ENCODE results near the gene MRPL42. TPM values are rescaled to one million over a fixed set of nuclear protein-coding genes. Genes with fewer than 3 reads are reported as not detected.

The MRPL42 gene
- polyA plus RNA-seq, 1 donor (not counting 4 experiments of a cell fraction or from before 2014, with no cell fraction given), result 110 TPM

DNA sequence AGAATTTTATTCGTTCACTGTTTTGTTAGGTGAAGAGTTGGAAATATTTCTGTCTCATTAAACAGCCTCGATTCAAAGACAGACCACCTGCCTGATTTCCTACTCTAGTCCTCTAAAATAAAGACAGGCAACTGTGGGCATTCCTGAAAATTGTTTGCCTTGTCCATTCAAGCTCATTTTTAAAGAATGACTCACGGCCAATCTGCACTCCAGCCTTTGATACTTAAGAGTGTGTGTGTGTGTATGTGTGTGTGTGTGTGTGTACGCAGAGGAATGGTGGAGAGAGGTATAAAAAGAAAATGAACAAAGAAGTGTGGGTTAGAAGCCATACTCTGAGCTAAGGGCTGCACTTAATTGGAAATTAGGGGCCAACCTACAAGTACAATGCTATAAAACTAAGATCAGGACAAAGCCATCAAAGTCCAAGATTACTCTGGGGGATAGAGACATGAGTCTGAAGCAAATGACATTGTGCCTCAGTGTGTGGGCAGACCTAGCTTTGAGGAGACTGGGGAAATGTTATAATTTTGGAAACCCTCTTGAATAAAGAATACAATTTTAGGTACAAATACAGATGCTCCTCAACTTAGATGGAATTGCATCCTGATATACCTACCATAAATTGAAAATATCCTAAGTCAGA is 59.6 kb downstream of the MRPL42 start:
- no peak for TF ChIP-seq EZH2 (IDR thresholded peaks at IDR 0.05; ENCODE audit: low read length)
- TF ChIP-seq, protein P1, sequence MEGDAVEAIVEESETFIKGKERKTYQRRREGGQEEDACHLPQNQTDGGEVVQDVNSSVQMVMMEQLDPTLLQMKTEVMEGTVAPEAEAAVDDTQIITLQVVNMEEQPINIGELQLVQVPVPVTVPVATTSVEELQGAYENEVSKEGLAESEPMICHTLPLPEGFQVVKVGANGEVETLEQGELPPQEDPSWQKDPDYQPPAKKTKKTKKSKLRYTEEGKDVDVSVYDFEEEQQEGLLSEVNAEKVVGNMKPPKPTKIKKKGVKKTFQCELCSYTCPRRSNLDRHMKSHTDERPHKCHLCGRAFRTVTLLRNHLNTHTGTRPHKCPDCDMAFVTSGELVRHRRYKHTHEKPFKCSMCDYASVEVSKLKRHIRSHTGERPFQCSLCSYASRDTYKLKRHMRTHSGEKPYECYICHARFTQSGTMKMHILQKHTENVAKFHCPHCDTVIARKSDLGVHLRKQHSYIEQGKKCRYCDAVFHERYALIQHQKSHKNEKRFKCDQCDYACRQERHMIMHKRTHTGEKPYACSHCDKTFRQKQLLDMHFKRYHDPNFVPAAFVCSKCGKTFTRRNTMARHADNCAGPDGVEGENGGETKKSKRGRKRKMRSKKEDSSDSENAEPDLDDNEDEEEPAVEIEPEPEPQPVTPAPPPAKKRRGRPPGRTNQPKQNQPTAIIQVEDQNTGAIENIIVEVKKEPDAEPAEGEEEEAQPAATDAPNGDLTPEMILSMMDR (optimal IDR thresholded peaks at IDR 0.05 in 1 of 3, IDR thresholded peaks at IDR 0.05 in 1 of 3, conservative IDR thresholded peaks at IDR 0.05 in 1 of 3; ENCODE audit: extremely low read depth in 1 of 3, insufficient read depth in 2 of 3, low read length in 3 of 3), result no peak
- peaks cover 3% of the 10 kb centered on the region for H3K27me3 ChIP-seq (ENCODE audit: control insufficient read depth, extremely low read depth, insufficient read depth, low read length)
- H3K27ac ChIP-seq (ENCODE audit: control insufficient read depth, insufficient read depth, low read length), result no peak overlapping the region
- H3K4me3 ChIP-seq (ENCODE audit: control insufficient read depth in 2 of 3, extremely low read depth in 1 of 3, insufficient read depth in 2 of 3, low read depth in 1 of 3, low read length in 3 of 3), result no peak overlapping the region
- DNase-seq (ENCODE audit: low read depth, low spot score) (no peak), FAIRE-seq (no peak)
- H3K9me3 ChIP-seq (ENCODE audit: control insufficient read depth, low read depth, low read length), result no peaks in the 10 kb centered on the region
- no peaks in the 10 kb centered on the region for H3K36me3 ChIP-seq (ENCODE audit: control insufficient read depth in 2 of 2, extremely low read depth in 1 of 2, insufficient read depth in 2 of 2, low read length in 2 of 2)
- H2AFZ ChIP-seq (ENCODE audit: control insufficient read depth, low read length), result no peak overlapping the region
- H3K9ac ChIP-seq (ENCODE audit: control insufficient read depth, extremely low read depth, insufficient read depth, low read length), result no peak overlapping the region
- dilution Hi-C loops (cut with MboI; ENCODE audit: extremely low pct_ligation_motif_present, low sequenced_read_pairs), result no loop called here
- no peak overlapping the region for H3K4me2 ChIP-seq (ENCODE audit: control insufficient read depth, extremely low read depth, insufficient read depth, low read depth, low read length)
- H4K20me1 ChIP-seq (ENCODE audit: control insufficient read depth, extremely low read depth, insufficient read depth, low read length), result no peaks in the 10 kb centered on the region
- no peaks in the 10 kb centered on the region for H3K9me1 ChIP-seq (ENCODE audit: control insufficient read depth, extremely low read depth, insufficient read depth, low read length)
- no peaks in the 10 kb centered on the region for H3K79me2 ChIP-seq (ENCODE audit: control insufficient read depth, insufficient read depth, low read length)
- no peaks in the 10 kb centered on the region for H3K4me1 ChIP-seq (ENCODE audit: control insufficient read depth, extremely low read depth, insufficient read depth, low read length)

DNA sequence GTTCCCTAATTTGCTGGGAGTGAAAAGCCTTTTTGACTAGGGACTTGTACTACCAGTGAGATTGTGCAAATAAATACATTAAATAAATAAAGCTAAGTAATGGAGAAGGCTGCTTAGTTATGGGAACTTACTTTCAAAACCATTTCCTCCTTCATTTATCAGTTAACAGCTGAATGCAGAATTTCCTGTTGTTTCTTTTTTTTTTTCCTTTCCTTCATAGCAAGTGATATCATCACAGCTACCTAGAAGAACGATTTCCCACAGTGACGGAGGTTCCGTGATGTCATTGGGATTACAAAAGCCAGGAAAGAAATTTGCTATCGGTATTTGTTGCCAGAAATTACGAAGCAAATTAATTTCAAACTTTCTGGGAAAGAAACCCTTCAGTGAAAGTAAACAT is 63.0 kb downstream of the MRPL42 start:
- dilution Hi-C loops (cut with MboI; ENCODE audit: extremely low pct_ligation_motif_present, low sequenced_read_pairs), result no loop called here
- Histone ChIP-seq H3K27me3 (ENCODE audit: control insufficient read depth, extremely low read depth, insufficient read depth, low read length) (peaks cover 3% of the 10 kb centered on the region), H3K9ac (ENCODE audit: control insufficient read depth, extremely low read depth, insufficient read depth, low read length) (no peak overlapping the region), H3K9me3 (ENCODE audit: control insufficient read depth, low read depth, low read length) (no peaks in the 10 kb centered on the region), H3K4me2 (ENCODE audit: control insufficient read depth, extremely low read depth, insufficient read depth, low read depth, low read length) (no peak overlapping the region), H3K4me1 (ENCODE audit: control insufficient read depth, extremely low read depth, insufficient read depth, low read length) (no peaks in the 10 kb centered on the region), H3K27ac (ENCODE audit: control insufficient read depth, insufficient read depth, low read length) (no peak overlapping the region), H3K36me3 (ENCODE audit: control insufficient read depth in 2 of 2, extremely low read depth in 1 of 2, insufficient read depth in 2 of 2, low read length in 2 of 2) (no peaks in the 10 kb centered on the region), H4K20me1 (ENCODE audit: control insufficient read depth, extremely low read depth, insufficient read depth, low read length) (no peaks in the 10 kb centered on the region), H3K79me2 (ENCODE audit: control insufficient read depth, insufficient read depth, low read length) (no peaks in the 10 kb centered on the region), H3K9me1 (ENCODE audit: control insufficient read depth, extremely low read depth, insufficient read depth, low read length) (no peaks in the 10 kb centered on the region), H3K4me3 (ENCODE audit: control insufficient read depth in 2 of 3, extremely low read depth in 1 of 3, insufficient read depth in 2 of 3, low read depth in 1 of 3, low read length in 3 of 3) (no peak overlapping the region), H2AFZ (ENCODE audit: control insufficient read depth, low read length) (no peak overlapping the region)
- TF ChIP-seq, protein P1 (optimal IDR thresholded peaks at IDR 0.05 in 1 of 3, IDR thresholded peaks at IDR 0.05 in 1 of 3, conservative IDR thresholded peaks at IDR 0.05 in 1 of 3; ENCODE audit: extremely low read depth in 1 of 3, insufficient read depth in 2 of 3, low read length in 3 of 3), result no peak
- no peak for FAIRE-seq
- no peak for DNase-seq (ENCODE audit: low read depth, low spot score)

Measured in keratinocyte (primary cell).